Lung (tissue), 12 donors: ENCODE data around the gene FBF1. TPM values are rescaled to one million over a fixed set of nuclear protein-coding genes. Genes with fewer than 3 reads are reported as not detected.
A peak's percentile ranks its signal among the peaks of the same experiment; 100 is the strongest.

Experiments used
- ATAC-seq: fragments of 200-7000 bp; cut with Tn5 transposase; one replicate; pipeline ENCODE4 v1.9.1; 2020; ENCODE audit warnings: moderate number of reproducible peaks; ENCODE audit not compliant: insufficient read depth, low FRiP score
- DNase-seq, 3 donors: peaks; one replicate each; pipeline ENCODE4 v3.0.0-alpha.2; 2013 to 2017
- H3K27ac ChIP-seq, 2 donors: one replicate each; pipeline ENCODE4 v1.5.1; 2013; ENCODE audit warnings: mild to moderate bottlenecking in 2 of 2, moderate library complexity in 2 of 2, control low read depth in 1 of 2, inconsistent platforms in 1 of 2, low read depth in 1 of 2, low read length in 1 of 2
- H3K27me3 ChIP-seq, 3 donors: one replicate each; pipeline ENCODE4 v1.5.1; 2013; ENCODE audit warnings: low read length in 2 of 3; ENCODE audit not compliant: control insufficient read depth in 3 of 3, insufficient read depth in 3 of 3
- H3K36me3 ChIP-seq, 4 donors: one replicate each; pipeline ENCODE4 v1.5.1; 2013; ENCODE audit warnings: low read length in 4 of 4, mild to moderate bottlenecking in 1 of 4, moderate library complexity in 1 of 4; ENCODE audit not compliant: control insufficient read depth in 4 of 4, insufficient read depth in 4 of 4
- H3K4me1 ChIP-seq, 5 donors: one replicate each; pipeline ENCODE4 v1.5.1; 2013; ENCODE audit warnings: low read length in 5 of 5, mild to moderate bottlenecking in 2 of 5, moderate library complexity in 1 of 5; ENCODE audit not compliant: control insufficient read depth in 5 of 5, insufficient read depth in 5 of 5
- H3K4me3 ChIP-seq: one replicate; pipeline ENCODE4 v1.5.1; 2013; ENCODE audit warnings: mild to moderate bottlenecking, control low read depth, moderate library complexity
- H3K9ac ChIP-seq, 2 donors: one replicate each; pipeline ENCODE4 v1.5.1; 2013; ENCODE audit warnings: low read length in 2 of 2, control low read depth in 1 of 2; ENCODE audit not compliant: insufficient read depth in 1 of 2
- H3K9me3 ChIP-seq, 4 donors: one replicate each; pipeline ENCODE4 v1.5.1; 2013; ENCODE audit warnings: low read length in 3 of 4, mild to moderate bottlenecking in 1 of 4, moderate library complexity in 1 of 4; ENCODE audit not compliant: control insufficient read depth in 4 of 4, insufficient read depth in 3 of 4
- CTCF ChIP-seq: IDR thresholded peaks from 2 replicates; pipeline ENCODE4 v1.5.1; 2012; ENCODE audit warnings: mild to moderate bottlenecking; ENCODE audit errors: control extremely low read depth, extremely low read depth
- WGBS, 2 donors: extraction: QIAGEN DNeasy Blood & Tissue Kit; methylation state at CpG; one replicate each; pipeline ENCODE4 v1.1.7; 2013; 5-methylcytosine and 5-hydroxymethylcytosine counted together
- polyA plus RNA-seq, 2 donors: library from polyadenylated mRNA; stranded (reverse); fragments of 200-250 nt; gene quantifications; one replicate each; pipeline ENCODE4 v1.2.1, GENCODE V29; 2013
- total RNA-seq, 2 donors: library from RNA; depleted of rRNA in 1 of 2; stranded (reverse); fragments of >200 nt in 1 of 2; gene quantifications; one replicate each; pipeline ENCODE4 v1.2.1, GENCODE V29; 2014 to 2021
- donor health status: control.
- donor health status: control.
- donor health status: Bipolar disorder and iron deficiency.
- donor health status: healthy.
- donor health status: DM: yes; HTN: yes; CAD: no.

Gene FBF1
- total and polyA plus RNA-seq, 4 donors: 4.6 to 18.7 (median 13.1) TPM

GRCh38 chr17:75904749-75905521 lies 35.9 kb downstream of the FBF1 start, which contains the start of gene MRPL38:
Gene MRPL38 (minus strand): TSS chr17:75904884. CDS start chr17:75904875, 9 bp downstream.
- ATAC-seq: peak; percentile 92
- Histone ChIP-seq H3K36me3 (peaks cover 0 to 18% (median 6%) of the 10 kb centered on the region in 4 donors), H3K9me3 (no peaks in the 10 kb centered on the region), H3K27me3 (no peaks in the 10 kb centered on the region), H3K4me1 (peaks cover 0 to 7% (median 0%) of the 10 kb centered on the region in 5 donors), H3K4me3 (peak within 1 kb of the TSS; percentile 93), H3K27ac (peak within 1 kb of the TSS; percentile 94), H3K9ac (peak within 1 kb of the TSS in 1 of 2 donors; percentile 86)
- TF ChIP-seq CTCF: peak; percentile 90
- 2 to 3% methylated on average over 47 to 68 of the region's 69 CpGs for WGBS, 2 donors
- peak; percentile 92 to 96 (median 94) for DNase-seq

- Histone ChIP-seq H3K27ac (no peak overlapping the region), H3K27me3 (no peaks in the 10 kb centered on the region), H3K4me1 (peaks cover 0 to 9% (median 0%) of the 10 kb centered on the region in 5 donors), H3K9me3 (no peaks in the 10 kb centered on the region), H3K36me3 (peaks cover 0 to 31% (median 12%) of the 10 kb centered on the region in 4 donors), H3K9ac (no peak overlapping the region), H3K4me3 (no peak overlapping the region)
- 95 to 99% methylated on average over 6 of the region's 6 CpGs for WGBS, 2 donors
- ATAC-seq (no peak), DNase-seq (no peak)
- TF ChIP-seq CTCF: no peak
Measured at GRCh38 chr17:75902406-75902805, 38.4 kb downstream of the FBF1 start.

- no peak for TF ChIP-seq CTCF
- H3K27me3 ChIP-seq: no peaks in the 10 kb centered on the region
- H3K9me3 ChIP-seq: no peaks in the 10 kb centered on the region
- H3K4me1 ChIP-seq: peaks cover 0 to 14% (median 0%) of the 10 kb centered on the region in 5 donors
- 93 to 99% methylated on average over 18 of the region's 18 CpGs for WGBS, 2 donors
- no peak overlapping the region for H3K27ac ChIP-seq
- H3K36me3 ChIP-seq: peaks cover 0 to 31% (median 12%) of the 10 kb centered on the region in 4 donors
- H3K9ac ChIP-seq: no peak overlapping the region
- H3K4me3 ChIP-seq: no peak overlapping the region
- ATAC-seq (no peak), DNase-seq (no peak)
Measured at GRCh38 chr17:75901727-75902126, 39.1 kb downstream of the FBF1 start.
